Activated CD4-positive, alpha-beta T cell treated with anti-CD3 and anti-CD28 coated beads for 1 hour (primary cell): ENCODE results near the gene TLE3.

Experiments
- DNase-seq: peaks from one replicate; pipeline ENCODE4 v3.0.0-alpha.2; 2020

TLE3 gene

GRCh38 chr15:70082281-70082900 lies 15.3 kb downstream of the TLE3 start:
- DNase-seq: no peak

GRCh38 chr15:70081612-70082011 lies 16.1 kb downstream of the TLE3 start:
- no peak for DNase-seq

DNA sequence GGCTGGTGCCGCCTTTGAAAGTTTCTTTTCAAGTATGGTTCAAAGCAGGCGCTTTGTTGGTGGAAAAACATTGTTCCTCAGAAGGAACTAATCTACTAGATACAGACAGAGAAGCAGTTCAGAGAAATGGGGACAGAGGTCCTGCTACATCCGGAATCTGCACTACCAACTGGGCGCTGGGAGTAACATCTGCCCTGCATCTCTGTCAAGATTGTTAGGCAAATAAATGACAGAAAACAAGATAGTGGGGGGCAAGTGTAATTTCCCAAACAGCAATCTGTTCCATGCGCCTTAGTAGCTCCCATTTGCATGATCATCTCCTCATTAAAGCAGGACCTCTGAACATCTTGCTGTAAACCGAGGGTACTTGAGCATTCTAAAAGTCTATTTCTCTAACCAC lies 17.4 kb downstream of the TLE3 start:
- DNase-seq: no peak

DNA sequence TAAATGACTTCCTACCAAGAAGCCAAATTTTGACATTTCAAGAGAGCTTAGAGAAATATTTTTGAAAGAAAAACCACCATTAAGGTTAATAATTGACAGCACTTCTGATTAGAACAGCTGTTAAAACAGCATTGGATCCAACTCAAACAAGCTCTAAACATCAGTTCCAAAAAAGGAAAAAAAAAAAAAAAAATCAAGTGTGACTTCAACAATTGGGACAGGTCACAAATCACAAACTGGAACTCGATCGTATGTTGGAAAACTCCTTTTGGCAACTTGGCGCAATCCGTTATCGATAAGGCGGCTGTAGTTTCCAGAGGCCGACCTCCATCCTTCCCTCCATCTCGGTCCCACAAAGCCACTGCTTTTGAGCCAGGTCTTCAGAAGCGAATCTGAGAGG lies 17.8 kb downstream of the TLE3 start:
- DNase-seq: no peak

DNA sequence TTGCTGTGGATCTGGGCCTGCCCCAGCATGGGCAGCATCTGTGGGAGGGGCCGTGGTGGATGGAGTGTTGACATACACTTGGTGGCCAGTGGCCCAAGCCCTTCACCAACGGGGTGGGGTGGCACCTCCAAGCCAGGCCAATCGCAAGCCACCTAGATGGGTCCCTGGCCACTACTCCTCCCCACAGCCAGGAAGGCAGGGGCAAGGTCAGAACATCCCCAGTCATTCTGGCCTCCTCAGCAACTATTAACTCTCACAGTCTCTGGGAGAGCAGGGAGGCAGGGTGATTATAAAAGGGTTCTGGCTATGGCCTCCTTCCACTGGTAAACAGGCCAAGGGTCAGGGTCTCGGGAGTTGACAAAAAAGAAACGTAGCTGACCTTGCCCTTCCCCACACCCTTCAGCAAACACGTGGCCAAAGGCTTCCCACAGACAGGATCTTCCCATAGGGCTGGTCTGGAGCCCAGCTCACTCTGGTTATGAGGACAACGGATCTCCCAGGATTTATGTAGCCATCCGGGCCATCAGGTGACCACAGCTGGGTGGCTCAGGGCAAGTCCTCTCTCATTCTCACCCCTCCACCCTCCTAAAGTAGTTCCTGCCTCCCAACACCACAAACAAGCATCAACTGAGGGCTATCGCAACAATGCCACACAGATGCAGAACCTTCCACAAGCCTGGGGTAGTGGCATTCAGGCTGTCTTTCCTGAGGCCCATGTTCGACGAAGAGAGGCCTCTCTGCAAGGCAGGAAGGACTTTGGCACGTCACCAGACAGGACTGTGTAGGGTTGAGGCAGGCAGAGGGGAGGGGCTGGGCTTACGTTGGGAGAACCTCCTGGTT lies 18.9 kb downstream of the TLE3 start:
- DNase-seq: no peak

DNA sequence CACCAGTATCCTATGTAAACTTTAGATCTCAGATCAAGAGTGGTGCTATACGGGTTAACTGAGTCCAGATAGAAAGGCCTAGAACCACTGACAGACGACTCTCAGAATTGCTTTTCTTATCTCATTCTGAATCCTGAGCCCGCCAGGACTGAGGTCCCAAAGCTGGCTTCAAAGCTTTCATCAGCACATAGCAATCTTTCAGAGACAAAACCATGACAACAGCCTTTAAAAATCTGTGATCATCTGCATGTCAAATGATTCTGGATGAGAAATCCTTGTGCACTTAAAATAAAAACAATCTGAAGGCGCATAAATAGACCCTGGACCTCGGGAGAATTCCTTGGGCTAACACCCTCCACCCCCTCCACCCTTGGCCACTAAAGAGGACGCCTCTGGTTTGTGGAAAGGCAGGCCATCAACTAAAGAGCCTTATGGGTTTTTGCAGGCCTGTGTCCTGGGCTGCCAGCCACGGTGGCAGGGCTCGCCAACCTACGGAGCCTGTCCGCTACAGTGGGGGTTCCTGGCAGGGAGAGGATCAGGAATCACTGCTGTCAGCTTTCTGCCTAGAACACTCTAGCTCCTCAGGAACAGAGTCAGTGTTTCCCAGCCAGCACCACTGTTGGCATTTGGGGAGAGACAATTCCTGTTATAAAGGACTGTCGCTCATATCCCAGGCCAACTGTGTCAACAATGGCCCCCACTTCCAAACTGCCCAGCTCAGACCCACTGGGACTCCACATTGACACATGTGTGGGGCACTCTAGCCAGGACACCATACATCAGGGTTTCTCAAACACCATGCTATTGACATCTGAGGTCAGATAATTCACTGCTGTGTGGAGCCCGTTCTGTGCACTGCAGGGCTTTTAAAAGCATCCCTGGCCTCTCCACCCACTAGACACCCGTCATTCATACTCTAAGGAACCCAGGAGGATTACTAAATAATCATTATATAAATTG lies 20.2 kb downstream of the TLE3 start:
- DNase-seq: no peak

GRCh38 chr15:70074380-70074779 lies 23.3 kb downstream of the TLE3 start:
- DNase-seq: no peak

DNA sequence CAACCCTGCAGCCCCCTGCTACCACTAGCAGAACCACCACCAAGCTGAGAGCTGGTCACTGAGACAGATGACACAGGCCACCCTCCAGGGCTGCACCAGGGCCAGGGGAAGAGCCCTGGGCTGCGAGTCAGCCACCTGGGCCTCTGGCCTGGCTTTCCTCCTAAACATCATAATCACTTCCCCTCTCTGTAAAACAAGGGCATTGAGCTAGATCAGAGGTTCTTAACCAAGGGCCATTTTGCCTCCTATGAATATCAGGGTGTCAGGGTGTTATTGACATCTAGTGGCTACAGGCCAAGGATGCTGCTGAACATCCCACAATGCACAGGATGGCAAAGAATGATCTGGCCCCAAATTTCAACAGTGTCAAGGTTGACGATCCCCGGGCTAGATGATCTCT lies 25.2 kb downstream of the TLE3 start:
- no peak for DNase-seq

DNA sequence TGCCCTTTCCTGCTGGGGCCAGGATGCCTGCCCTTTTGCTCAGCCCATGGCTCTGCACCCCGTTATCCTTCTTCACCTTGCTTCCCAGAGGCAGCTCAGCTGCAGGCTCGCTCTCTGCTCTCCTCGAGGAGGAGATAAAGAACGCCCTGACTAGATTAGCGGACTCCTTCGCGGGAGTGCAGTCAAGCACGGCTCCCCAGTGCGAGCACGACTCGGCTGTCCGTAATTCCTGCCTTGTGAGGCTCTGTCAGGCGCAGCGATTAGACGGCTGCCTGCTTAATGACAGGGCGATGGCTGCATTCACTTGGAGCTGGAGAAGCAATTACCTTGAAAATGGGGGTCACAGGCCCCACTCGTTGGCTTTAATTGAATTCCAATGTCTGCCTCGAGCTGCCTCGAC lies 25.9 kb downstream of the TLE3 start:
- DNase-seq: no peak

DNA sequence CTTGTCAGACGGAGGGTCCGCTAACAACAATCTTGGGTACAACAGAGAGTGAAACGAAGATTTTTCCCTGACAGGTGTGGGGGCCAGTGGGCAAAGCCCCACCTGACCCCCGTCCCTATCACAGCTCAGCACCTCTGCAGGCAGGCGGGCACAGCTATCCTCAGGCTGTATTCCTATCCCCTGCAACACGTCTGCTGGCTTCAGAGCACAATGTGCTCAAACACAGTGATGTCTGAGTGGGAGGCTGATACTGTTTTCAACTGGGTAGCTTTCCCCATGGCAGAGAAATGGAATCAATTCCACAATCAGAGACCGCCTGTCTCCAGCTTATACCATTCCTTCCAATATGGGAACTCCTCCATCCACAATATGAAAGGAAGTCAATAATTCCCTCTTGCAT lies 28.0 kb downstream of the TLE3 start:
- DNase-seq: no peak

GRCh38 chr15:70068783-70069565 lies 28.7 kb downstream of the TLE3 start:
- no peak for DNase-seq

- DNase-seq: no peak
These were observed 30.0 kb downstream of the TLE3 start for GRCh38 chr15:70067681-70068080.

GRCh38 chr15:70067011-70067410 lies 30.7 kb downstream of the TLE3 start:
- DNase-seq: no peak

GRCh38 chr15:70066447-70066846 lies 31.3 kb downstream of the TLE3 start:
- no peak for DNase-seq

DNA sequence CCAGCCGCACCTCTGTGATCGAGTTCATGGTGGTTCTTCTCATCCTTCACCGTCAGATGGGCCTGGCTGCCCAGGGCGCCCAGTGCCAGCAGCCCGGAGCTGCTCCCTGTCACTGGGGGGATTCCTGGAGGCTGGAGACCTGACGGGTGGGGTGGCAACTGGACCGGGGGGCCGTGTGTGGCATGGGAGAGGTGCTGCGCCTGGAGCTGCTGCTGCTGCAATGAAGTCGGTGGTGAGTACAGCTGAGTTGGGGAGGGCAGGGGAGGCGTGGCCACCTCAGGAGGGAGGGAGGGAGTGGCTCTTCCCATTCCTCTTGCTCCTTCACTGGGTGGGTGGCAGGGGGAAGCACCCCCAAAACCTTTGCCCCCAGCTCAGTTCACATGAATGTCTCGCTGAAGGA lies 31.7 kb downstream of the TLE3 start:
- DNase-seq: no peak

DNA sequence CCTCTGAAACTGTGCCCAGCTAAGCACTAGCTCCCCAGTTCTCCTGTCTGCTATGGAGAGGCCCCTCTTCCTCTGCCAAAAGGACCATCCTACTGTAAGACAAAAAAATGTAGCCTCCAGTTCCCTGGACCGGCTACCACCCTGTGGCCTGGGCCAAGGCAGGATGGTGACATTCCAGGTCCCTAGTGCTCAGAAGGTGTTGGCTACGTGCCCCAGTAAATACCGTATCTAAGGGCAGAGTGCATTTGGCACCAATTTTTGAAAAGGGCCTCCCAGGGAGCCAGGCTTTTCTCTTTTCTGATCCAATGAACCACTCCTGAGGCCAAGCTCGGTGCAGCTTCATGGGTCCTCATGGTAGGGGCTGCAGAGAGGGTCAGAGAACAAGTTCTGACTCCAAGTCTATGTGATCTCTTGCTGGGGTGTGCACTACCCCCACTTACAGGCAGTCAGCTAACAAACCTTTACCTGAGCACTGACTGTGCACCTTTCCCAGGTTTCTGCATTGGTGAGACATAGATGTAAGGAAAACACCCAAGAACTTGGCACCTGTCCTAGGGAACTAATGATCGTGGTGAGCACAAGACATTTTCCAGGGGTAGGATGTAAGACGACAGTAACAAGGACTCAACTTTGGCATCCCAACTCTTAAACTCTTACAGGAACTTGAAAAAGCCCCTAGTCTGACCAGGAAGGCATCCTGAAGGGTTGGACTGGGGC lies 32.6 kb downstream of the TLE3 start:
- DNase-seq: no peak

GRCh38 chr15:70064441-70064840 lies 33.3 kb downstream of the TLE3 start:
- DNase-seq: no peak

- DNase-seq: no peak
These were observed 33.7 kb downstream of the TLE3 start for GRCh38 chr15:70063980-70064379.

DNA sequence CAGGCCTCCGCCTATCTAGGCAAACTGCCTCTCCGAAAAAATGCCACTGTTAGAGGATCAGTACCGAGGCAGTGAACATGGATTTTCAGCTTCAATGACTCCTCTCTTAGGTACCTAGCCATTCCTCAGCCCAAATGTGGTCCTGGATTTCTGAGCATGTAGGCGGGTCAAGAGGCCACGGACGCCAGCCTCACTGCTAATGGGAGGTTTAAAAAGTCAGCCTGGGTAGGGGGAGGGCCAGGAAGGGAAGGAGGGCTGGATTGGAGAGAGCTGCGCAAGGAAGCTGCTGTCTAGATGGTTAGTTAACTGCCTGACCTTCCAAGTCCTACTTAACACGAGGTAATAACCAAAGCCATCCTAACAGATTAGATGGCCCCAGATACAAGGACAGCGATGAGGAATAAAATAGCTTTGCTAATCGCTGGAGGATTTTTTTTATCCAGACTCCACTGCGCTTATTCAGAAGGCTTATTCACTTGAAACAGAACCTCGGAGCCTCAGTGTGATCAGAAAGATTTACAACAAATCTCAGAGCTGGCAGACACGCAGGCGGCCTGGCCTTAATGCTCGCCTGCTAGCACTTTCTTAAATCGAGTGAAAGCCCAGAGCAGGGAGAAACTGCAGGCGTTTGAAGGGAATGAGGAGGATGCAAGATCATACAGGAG lies 34.3 kb downstream of the TLE3 start:
- DNase-seq: no peak

DNA sequence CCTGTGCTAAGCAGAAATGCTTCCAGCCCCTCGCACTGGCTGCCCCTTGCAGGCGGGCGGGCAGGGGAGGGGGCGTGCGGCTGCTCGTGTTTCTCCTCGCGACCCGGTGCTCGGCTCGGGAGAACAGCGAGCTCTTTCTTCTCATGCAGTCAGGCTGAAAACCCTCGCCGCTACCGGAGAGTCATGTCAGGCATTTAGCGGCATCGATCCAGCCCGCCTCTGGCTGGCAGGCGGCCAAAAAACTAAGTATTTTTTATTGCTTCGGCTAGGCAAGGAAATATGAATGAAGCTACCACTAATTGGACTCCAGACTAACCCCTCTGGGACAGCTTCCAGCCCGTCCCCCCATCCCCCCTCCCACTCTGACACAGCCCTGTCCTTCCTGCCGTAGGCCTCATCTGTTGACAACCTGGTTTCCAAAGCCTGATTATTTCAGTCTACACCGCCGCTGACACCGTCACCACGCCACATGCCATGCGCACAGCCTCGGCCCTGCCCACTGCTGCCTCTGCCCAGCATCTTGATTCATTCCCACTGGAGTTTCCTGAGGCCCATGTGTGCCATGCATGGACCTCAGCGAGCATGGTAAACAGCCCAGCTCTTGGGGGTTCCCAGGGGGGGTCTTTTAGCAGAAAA lies 35.3 kb downstream of the TLE3 start:
- no peak for DNase-seq

DNA sequence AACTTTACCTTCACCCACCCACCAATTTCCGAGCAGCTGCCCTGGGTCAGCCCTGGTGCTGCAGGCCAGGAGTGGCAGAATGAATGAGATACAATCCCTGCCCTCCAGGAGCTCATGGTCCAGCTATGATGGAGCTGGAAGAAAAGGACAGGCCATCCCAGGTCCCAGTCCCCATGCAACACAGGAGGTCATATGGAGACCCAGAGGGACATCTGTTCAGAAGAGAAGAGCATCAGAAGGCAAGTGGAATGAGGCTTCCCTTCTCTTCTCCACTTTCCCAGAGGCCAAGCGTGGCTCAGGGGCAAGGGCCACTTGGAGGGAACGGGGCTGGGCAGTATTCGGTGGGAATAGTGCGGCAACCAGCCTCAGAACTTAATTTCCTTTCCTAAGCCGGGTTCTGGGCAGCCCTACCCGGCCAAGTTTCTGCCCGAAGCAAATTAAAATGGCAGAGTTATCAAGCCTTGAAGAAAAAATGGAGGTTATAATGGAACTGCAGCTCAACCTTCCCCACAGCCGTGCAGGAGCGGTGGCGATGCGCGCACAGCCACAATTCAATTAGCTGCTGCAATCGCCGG lies 35.9 kb downstream of the TLE3 start:
- no peak for DNase-seq
